ENCODE measurements around the gene SNCG. TPM values are rescaled to one million over a fixed set of nuclear protein-coding genes. Genes with fewer than 3 reads are reported as not detected.

SNCG gene
- total RNA-seq, 2 donors from 2014 or later: 0.60 to 2.7 TPM

DNA sequence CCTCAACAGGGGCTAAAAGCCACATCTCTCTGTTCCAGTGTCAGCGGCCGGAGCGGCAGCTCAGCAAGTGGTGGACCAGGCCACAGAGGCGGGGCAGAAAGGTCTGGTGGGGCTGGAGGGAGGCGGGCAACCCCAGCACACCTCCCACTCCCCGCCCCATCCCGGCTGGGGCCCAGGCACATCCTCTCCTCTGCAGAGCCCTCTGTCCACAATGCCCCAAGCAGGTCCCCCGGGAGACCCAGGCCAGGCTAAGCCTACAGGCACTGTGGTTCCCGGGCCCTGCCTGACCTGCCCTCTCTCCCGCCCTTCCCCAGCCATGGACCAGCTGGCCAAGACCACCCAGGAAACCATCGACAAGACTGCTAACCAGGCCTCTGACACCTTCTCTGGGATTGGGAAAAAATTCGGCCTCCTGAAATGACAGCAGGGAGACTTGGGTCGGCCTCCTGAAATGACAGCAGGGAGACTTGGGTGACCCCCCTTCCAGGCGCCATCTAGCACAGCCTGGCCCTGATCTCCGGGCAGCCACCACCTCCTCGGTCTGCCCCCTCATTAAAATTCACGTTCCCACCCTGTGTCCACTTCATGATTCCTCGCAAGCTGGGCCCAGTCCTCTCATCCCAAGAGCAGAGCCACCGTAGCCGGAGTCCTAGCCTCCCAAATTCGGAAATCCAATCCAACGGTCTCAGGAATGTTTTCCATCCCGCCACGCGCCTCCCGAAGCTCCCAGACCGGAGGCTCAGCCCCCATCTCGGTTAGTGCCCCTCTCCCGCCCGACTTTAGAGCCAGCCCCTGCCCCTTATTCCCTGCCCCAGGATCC, 12.0 kb downstream of the SNCG start:
- Histone ChIP-seq H3K4me1 (ENCODE audit: control insufficient read depth, insufficient read depth, low read length) (peaks cover 4% of the 10 kb centered on the region), H3K36me3 (ENCODE audit: control insufficient read depth, insufficient read depth, low read length) (no peaks in the 10 kb centered on the region), H3K27me3 (ENCODE audit: control insufficient read depth, insufficient read depth, low read length, poor library complexity, severe bottlenecking) (peaks cover 32% of the 10 kb centered on the region), H3K9ac (ENCODE audit: extremely low read depth, low read length, poor library complexity, severe bottlenecking) (peak overlapping the region; percentile 30), H3K4me3 (ENCODE audit: low read length) (peak overlapping the region; percentile 69), H3K27ac (ENCODE audit: low read depth, low read length) (peak overlapping the region; percentile 16), H3K9me3 (ENCODE audit: control insufficient read depth, low read length) (no peaks in the 10 kb centered on the region)
- H3K27ac Mint-ChIP-seq: peak overlapping the region; percentile 71
- H3K36me3 Mint-ChIP-seq (ENCODE audit: low read depth): no peaks in the 10 kb centered on the region
- no peaks in the 10 kb centered on the region for H3K9me3 Mint-ChIP-seq
- DNase-seq: peak; percentile 83
- TF ChIP-seq, protein P1, sequence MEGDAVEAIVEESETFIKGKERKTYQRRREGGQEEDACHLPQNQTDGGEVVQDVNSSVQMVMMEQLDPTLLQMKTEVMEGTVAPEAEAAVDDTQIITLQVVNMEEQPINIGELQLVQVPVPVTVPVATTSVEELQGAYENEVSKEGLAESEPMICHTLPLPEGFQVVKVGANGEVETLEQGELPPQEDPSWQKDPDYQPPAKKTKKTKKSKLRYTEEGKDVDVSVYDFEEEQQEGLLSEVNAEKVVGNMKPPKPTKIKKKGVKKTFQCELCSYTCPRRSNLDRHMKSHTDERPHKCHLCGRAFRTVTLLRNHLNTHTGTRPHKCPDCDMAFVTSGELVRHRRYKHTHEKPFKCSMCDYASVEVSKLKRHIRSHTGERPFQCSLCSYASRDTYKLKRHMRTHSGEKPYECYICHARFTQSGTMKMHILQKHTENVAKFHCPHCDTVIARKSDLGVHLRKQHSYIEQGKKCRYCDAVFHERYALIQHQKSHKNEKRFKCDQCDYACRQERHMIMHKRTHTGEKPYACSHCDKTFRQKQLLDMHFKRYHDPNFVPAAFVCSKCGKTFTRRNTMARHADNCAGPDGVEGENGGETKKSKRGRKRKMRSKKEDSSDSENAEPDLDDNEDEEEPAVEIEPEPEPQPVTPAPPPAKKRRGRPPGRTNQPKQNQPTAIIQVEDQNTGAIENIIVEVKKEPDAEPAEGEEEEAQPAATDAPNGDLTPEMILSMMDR (conservative IDR thresholded peaks at IDR 0.05): no peak
- peak overlapping the region; percentile 65 for H3K4me3 Mint-ChIP-seq
- peaks cover 33% of the 10 kb centered on the region for H3K27me3 Mint-ChIP-seq (ENCODE audit: insufficient read depth)
- H3K4me1 Mint-ChIP-seq: peaks cover 16% of the 10 kb centered on the region
- 18 to 44% methylated on average over 21 to 30 of the region's 30 CpGs for WGBS, 2 experiments (ENCODE audit: insufficient coverage in 1 of 2, insufficient read length in 1 of 2)

GRCh38 chr10:86970982-86971231, 12.5 kb downstream of the SNCG start:
- 0 to 12% methylated on average over 4 to 20 of the region's 20 CpGs for WGBS, 2 experiments (ENCODE audit: insufficient coverage in 1 of 2, insufficient read length in 1 of 2)
- H3K27me3 Mint-ChIP-seq (ENCODE audit: insufficient read depth): peaks cover 33% of the 10 kb centered on the region
- Histone ChIP-seq H3K36me3 (ENCODE audit: control insufficient read depth, insufficient read depth, low read length) (no peaks in the 10 kb centered on the region), H3K27ac (ENCODE audit: low read depth, low read length) (no peak overlapping the region), H3K4me3 (ENCODE audit: low read length) (peak overlapping the region; percentile 69), H3K27me3 (ENCODE audit: control insufficient read depth, insufficient read depth, low read length, poor library complexity, severe bottlenecking) (peaks cover 32% of the 10 kb centered on the region), H3K9me3 (ENCODE audit: control insufficient read depth, low read length) (no peaks in the 10 kb centered on the region), H3K9ac (ENCODE audit: extremely low read depth, low read length, poor library complexity, severe bottlenecking) (peak overlapping the region; percentile 30), H3K4me1 (ENCODE audit: control insufficient read depth, insufficient read depth, low read length) (peaks cover 4% of the 10 kb centered on the region)
- peaks cover 12% of the 10 kb centered on the region for H3K4me1 Mint-ChIP-seq
- peak overlapping the region; percentile 71 for H3K27ac Mint-ChIP-seq
- TF ChIP-seq, protein P1 (conservative IDR thresholded peaks at IDR 0.05): no peak
- H3K4me3 Mint-ChIP-seq: peak overlapping the region; percentile 65
- DNase-seq: peak; percentile 85
- H3K36me3 Mint-ChIP-seq (ENCODE audit: low read depth): no peaks in the 10 kb centered on the region
- no peaks in the 10 kb centered on the region for H3K9me3 Mint-ChIP-seq

DNA sequence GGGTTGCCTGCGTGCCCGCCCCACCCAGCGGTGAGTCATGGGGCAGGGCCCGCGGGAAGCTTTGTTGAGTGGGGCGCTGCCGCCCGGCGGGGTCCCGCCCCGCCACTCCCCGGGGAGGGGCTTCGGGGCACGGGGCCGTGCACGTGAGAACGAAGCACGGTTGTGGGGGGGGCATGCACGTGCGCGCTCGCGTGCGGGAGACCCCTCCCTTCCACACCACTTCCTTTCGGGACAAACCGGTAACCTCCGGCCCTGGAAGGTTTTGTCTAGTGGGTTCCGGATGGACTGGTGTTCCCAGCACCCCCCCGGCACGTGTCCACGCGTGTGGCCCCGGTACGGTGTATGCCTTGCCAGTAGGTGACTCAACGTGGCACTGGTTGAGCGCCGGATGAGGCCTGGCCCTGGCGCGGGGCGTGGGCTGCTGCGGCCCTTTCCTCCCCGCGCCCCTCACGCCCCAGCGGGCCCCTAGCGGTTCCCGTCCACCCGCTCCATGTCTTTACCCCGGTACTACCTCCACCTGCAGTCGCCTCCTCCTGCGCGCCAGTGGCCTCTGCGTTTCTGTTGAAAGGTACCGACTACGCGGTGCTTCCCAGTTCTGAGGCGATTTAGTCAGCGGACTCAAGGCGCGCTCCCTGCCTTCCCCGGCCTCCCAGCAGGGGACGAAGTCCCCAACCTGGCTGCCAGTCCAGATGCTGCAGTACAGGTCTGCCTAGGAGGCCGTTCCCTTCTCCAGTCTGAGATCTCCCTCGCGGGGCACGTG, 13.0 kb downstream of the SNCG start:
- TF ChIP-seq, protein P1 (conservative IDR thresholded peaks at IDR 0.05): peak; percentile 38
- WGBS, 2 experiments (ENCODE audit: insufficient coverage in 1 of 2, insufficient read length in 1 of 2): 15% methylated on average over 33 to 66 of the region's 66 CpGs
- Histone ChIP-seq H3K27me3 (ENCODE audit: control insufficient read depth, insufficient read depth, low read length, poor library complexity, severe bottlenecking) (peaks cover 32% of the 10 kb centered on the region), H3K9me3 (ENCODE audit: control insufficient read depth, low read length) (no peaks in the 10 kb centered on the region), H3K27ac (ENCODE audit: low read depth, low read length) (no peak overlapping the region), H3K9ac (ENCODE audit: extremely low read depth, low read length, poor library complexity, severe bottlenecking) (peak overlapping the region; percentile 32), H3K4me3 (ENCODE audit: low read length) (peak overlapping the region; percentile 69), H3K4me1 (ENCODE audit: control insufficient read depth, insufficient read depth, low read length) (peaks cover 4% of the 10 kb centered on the region), H3K36me3 (ENCODE audit: control insufficient read depth, insufficient read depth, low read length) (no peaks in the 10 kb centered on the region)
- Mint-ChIP-seq H3K9me3 (no peaks in the 10 kb centered on the region), H3K27ac (peak overlapping the region; percentile 84), H3K36me3 (ENCODE audit: low read depth) (no peaks in the 10 kb centered on the region), H3K27me3 (ENCODE audit: insufficient read depth) (peaks cover 33% of the 10 kb centered on the region), H3K4me3 (peak overlapping the region; percentile 65), H3K4me1 (peaks cover 7% of the 10 kb centered on the region)
- peak; percentile 84 for DNase-seq

All from endodermal cell (in vitro differentiated cells).